COLO668 (cell line): ENCODE measurements around the gene TPX2.
A peak's percentile ranks its signal among the peaks of the same experiment; 100 is the strongest.
"Not testable (repeated sequence)": the region's sequence is repeated elsewhere in the genome, so short reads cannot be mapped to it uniquely, and the experiment has no call there.

Experiments
- DNase-seq: peaks from one replicate; lab custom pipeline; 2025; ENCODE audit not compliant: unreplicated experiment; lab: John Stamatoyannopoulos, UW

The TPX2 gene

GRCh38 chr20:31811198-31811597 is 72.1 kb downstream of the TPX2 start:
- no peak for DNase-seq

- DNase-seq: no peak
These were observed 73.0 kb downstream of the TPX2 start for GRCh38 chr20:31811796-31812728.

GRCh38 chr20:31813611-31814010 is 74.5 kb downstream of the TPX2 start:
- DNase-seq: no peak

- DNase-seq: not testable (repeated sequence)
These were observed 75.1 kb downstream of the TPX2 start for GRCh38 chr20:31814142-31814541.

- no peak for DNase-seq
These were observed 76.5 kb downstream of the TPX2 start for GRCh38 chr20:31815408-31816188.

GRCh38 chr20:31816221-31816620 is 77.1 kb downstream of the TPX2 start:
- no peak for DNase-seq

- DNase-seq: no peak
These were observed 78.4 kb downstream of the TPX2 start for GRCh38 chr20:31817461-31817860.

GRCh38 chr20:31818376-31818908 is 79.4 kb downstream of the TPX2 start:
- DNase-seq: no peak

GRCh38 chr20:31819083-31819784 is 80.1 kb downstream of the TPX2 start, which contains the start of gene MYLK2:
Gene MYLK2, plus strand, starts transcription at chr20:31819356. Its CDS starts 225 bp downstream, at chr20:31819581.
- DNase-seq: no peak

GRCh38 chr20:31820228-31820627 is 81.1 kb downstream of the TPX2 start:
- DNase-seq: no peak

GRCh38 chr20:31821427-31821826 is 82.3 kb downstream of the TPX2 start:
- no peak for DNase-seq

- DNase-seq: peak; percentile 76
These were observed 83.6 kb downstream of the TPX2 start for GRCh38 chr20:31822421-31823330.

GRCh38 chr20:31823360-31824124 is 84.5 kb downstream of the TPX2 start:
- no peak for DNase-seq

GRCh38 chr20:31824125-31824485 is 85.0 kb downstream of the TPX2 start:
- DNase-seq: no peak

- no peak for DNase-seq
These were observed 85.6 kb downstream of the TPX2 start for GRCh38 chr20:31824554-31825313.

- DNase-seq: no peak
These were observed 87.0 kb downstream of the TPX2 start for GRCh38 chr20:31826074-31826473.

- no peak for DNase-seq
These were observed 88.0 kb downstream of the TPX2 start for GRCh38 chr20:31827059-31827458.

- DNase-seq: not testable (repeated sequence)
These were observed 88.9 kb downstream of the TPX2 start for GRCh38 chr20:31828016-31828415.

- DNase-seq: no peak
These were observed 90.6 kb downstream of the TPX2 start for GRCh38 chr20:31829731-31830130.
